AG09309 (cell line): ENCODE data around the gene UFSP2.

Experiments
- DNase-seq: peaks from one replicate; pipeline ENCODE4 v3.0.0-alpha.2; 2010; ENCODE audit warnings: low read depth
- H3K4me3 ChIP-seq: 2 replicates; pipeline ENCODE4 v1.5.1; 2011; ENCODE audit warnings: mild to moderate bottlenecking, low read depth, low read length, moderate library complexity; ENCODE audit not compliant: control insufficient read depth
- CTCF ChIP-seq: IDR thresholded peaks from 2 replicates; pipeline ENCODE4 v1.5.1; 2011; ENCODE audit warnings: mild to moderate bottlenecking, low read depth, low read length, inconsistent platforms; ENCODE audit not compliant: insufficient read depth, control insufficient read depth; ENCODE audit errors: missing control alignments

Gene UFSP2

GRCh38 chr4:185379326-185380295, 46.2 kb downstream of the UFSP2 start:
- no peak for DNase-seq
- no peak overlapping the region for H3K4me3 ChIP-seq
- no peak for TF ChIP-seq CTCF

- DNase-seq: no peak
- H3K4me3 ChIP-seq: no peak overlapping the region
- TF ChIP-seq CTCF: no peak
These were observed 47.5 kb downstream of the UFSP2 start for GRCh38 chr4:185378264-185378663.

GRCh38 chr4:185374573-185374972, 51.2 kb downstream of the UFSP2 start:
- no peak for DNase-seq
- H3K4me3 ChIP-seq: no peak overlapping the region
- TF ChIP-seq CTCF: no peak

GRCh38 chr4:185374027-185374426, 51.7 kb downstream of the UFSP2 start:
- no peak for DNase-seq
- TF ChIP-seq CTCF: no peak
- no peak overlapping the region for H3K4me3 ChIP-seq

GRCh38 chr4:185371702-185372101, 54.1 kb downstream of the UFSP2 start:
- H3K4me3 ChIP-seq: no peak overlapping the region
- no peak for TF ChIP-seq CTCF
- DNase-seq: no peak

- no peak overlapping the region for H3K4me3 ChIP-seq
- no peak for TF ChIP-seq CTCF
- DNase-seq: no peak
These were observed 55.4 kb downstream of the UFSP2 start for GRCh38 chr4:185370268-185370949.
